NCI-H2227 treated with DMSO at 0.1 percent for 48 hours (cell line): ENCODE results near the gene GPS2.

Experiments
- DNase-seq: peaks from one replicate; lab custom pipeline; 2025; lab: John Stamatoyannopoulos, UW

GPS2 gene

GRCh38 chr17:7293159-7293558, 22.0 kb downstream of the GPS2 start:
- DNase-seq, result no peak

- no peak for DNase-seq
These were observed 22.4 kb downstream of the GPS2 start for GRCh38 chr17:7292729-7293128.

GRCh38 chr17:7292194-7292593, 23.0 kb downstream of the GPS2 start:
- no peak for DNase-seq

- DNase-seq, result no peak
These were observed 24.5 kb downstream of the GPS2 start for GRCh38 chr17:7290685-7291084.

GRCh38 chr17:7290166-7290565, 25.0 kb downstream of the GPS2 start:
- DNase-seq, result no peak

- no peak for DNase-seq
These were observed 25.7 kb downstream of the GPS2 start for GRCh38 chr17:7289256-7290032.

- DNase-seq, result no peak
These were observed 29.5 kb downstream of the GPS2 start for GRCh38 chr17:7285679-7286078.

- DNase-seq, result no peak
These were observed 30.2 kb downstream of the GPS2 start for GRCh38 chr17:7284911-7285310.

- no peak for DNase-seq
These were observed 31.5 kb downstream of the GPS2 start for GRCh38 chr17:7283471-7284216.

GRCh38 chr17:7282752-7283321, 32.3 kb downstream of the GPS2 start:
- no peak for DNase-seq

- DNase-seq, result no peak
These were observed 33.0 kb downstream of the GPS2 start for GRCh38 chr17:7281953-7282751.

GRCh38 chr17:7281074-7281952, 33.8 kb downstream of the GPS2 start, which contains the start of gene SLC2A4:
TSS of gene SLC2A4 (plus strand) at chr17:7281718. CDS start at chr17:7281935, 217 bp downstream.
- peak; percentile 89 for DNase-seq

GRCh38 chr17:7280519-7281073, 34.6 kb downstream of the GPS2 start:
- DNase-seq, result peak; percentile 34

GRCh38 chr17:7279448-7279847, 35.7 kb downstream of the GPS2 start:
- DNase-seq, result no peak

- no peak for DNase-seq
These were observed 48.4 kb downstream of the GPS2 start for GRCh38 chr17:7266784-7267183.

GRCh38 chr17:7263801-7264078, 51.4 kb downstream of the GPS2 start:
- DNase-seq, result no peak

- no peak for DNase-seq
These were observed 52.0 kb downstream of the GPS2 start for GRCh38 chr17:7262935-7263800.
